ENCODE results near the gene AMIGO1.

DNA sequence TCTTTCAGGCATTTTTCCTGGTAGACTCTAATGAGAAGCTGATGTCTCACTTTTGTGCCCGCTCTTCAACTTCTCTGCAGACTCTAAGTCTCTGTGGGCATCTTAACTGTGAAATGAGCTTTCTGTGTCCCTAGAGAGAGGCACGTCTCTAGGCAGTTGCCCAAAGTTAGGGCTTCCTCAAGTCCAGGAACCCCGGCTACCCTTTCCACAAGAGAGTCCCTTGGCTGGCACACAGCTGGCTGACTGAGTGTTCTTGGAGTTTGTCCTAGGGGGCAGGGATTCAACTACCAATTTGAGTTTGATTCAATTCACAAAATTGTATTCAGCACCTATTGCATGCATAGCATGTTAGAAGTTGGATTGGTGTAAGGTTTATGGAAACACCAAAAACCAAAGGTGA lies 31.6 kb upstream of the AMIGO1 start:
- TF ChIP-seq, protein P1, sequence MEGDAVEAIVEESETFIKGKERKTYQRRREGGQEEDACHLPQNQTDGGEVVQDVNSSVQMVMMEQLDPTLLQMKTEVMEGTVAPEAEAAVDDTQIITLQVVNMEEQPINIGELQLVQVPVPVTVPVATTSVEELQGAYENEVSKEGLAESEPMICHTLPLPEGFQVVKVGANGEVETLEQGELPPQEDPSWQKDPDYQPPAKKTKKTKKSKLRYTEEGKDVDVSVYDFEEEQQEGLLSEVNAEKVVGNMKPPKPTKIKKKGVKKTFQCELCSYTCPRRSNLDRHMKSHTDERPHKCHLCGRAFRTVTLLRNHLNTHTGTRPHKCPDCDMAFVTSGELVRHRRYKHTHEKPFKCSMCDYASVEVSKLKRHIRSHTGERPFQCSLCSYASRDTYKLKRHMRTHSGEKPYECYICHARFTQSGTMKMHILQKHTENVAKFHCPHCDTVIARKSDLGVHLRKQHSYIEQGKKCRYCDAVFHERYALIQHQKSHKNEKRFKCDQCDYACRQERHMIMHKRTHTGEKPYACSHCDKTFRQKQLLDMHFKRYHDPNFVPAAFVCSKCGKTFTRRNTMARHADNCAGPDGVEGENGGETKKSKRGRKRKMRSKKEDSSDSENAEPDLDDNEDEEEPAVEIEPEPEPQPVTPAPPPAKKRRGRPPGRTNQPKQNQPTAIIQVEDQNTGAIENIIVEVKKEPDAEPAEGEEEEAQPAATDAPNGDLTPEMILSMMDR (IDR thresholded peaks at IDR 0.05), result no peak
- TF ChIP-seq EP300 (IDR thresholded peaks at IDR 0.05), result no peak
- no peak for TF ChIP-seq POLR2AphosphoS5 (IDR thresholded peaks at IDR 0.05)
- no peak for TF ChIP-seq POLR2A (IDR thresholded peaks at IDR 0.05)

All from sigmoid colon (tissue), 4 donors.